GM21825 (cell line): Measurements from ENCODE around the gene MCC.
A peak's percentile ranks its signal among the peaks of the same experiment; 100 is the strongest.

ENCODE experiments used
- ATAC-seq: cut with Tn5 transposase; IDR thresholded peaks from one replicate; pipeline ENCODE4 v1.9.1; 2021; ENCODE audit warnings: mild to moderate bottlenecking, moderate library complexity; ENCODE audit not compliant: unreplicated experiment

MCC gene

DNA sequence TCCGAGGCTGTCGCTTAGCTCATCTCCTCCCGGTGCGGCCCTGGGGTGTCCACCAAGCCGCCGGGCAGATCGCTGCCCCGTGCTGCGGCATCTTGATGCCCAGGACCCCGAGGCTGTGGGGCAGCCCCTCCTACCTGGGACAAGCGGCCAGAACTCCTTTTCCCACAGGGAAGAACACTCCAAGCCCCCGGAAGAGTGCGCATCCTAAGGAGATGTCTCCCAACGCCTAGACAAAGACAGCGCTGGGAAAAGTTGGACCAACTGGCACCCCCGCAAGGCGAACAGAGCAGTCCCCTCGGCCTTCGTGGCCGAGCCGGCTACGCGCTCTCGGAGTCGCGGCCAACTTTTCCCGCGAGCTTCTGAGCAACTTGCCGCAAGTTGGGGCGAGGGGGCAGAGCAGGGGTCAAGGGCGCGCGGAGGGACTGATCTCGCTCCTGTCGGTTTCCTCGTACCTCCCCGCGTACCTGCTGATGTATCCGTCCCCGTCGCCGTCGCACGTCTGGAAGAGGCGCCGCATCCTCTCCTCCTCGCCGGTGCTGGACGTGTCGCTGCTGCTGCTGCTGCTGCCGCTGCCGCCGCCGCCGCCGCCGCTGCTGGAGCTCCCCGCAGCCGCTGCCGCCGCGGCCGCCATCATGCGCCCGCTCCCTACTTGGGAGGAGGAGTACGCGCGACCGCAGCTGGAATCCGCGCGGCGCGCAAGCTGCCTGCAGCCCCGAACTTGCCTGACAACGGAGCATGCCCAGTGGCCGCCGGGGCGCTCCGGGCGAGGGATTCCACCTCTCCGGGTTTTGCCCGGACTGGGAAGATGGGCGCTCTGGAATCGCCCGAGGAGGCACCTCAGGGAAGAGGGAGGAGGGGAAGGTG lies at the start of gene MCC:
Gene MCC (minus strand): TSS at position 673 of the 864 bp plus-strand sequence.
- no peak for ATAC-seq

DNA sequence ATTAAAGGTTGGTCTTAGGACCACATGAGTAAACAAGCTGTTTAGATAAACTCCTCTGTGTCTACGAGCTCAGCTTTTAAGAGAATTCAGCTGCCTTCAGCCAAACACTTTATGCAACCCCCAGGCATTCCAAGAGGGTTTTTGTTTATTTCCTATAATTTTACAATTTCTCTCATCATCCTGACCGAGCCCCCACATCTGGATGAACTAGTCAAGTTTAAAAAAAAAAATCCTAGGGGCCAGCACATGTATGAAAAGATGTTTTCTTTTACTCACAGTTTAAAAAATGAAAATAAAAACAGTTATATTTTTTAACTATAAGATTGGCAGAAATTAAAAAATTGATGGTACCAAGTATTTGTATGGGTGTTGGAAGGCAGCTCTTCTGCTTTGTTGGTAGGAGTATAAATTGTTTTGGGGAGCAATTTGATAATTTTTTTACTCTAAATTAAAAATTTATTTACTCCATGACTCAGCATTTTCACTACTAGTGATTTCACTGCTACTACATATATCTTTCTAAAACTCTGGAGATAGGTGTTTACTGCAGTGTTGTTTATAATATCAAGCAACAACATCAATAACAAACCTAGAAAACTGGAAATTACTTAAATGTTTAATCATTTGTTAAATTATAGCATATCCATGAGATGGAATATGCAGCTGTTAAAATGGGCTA lies 43.4 kb upstream of the MCC start:
- ATAC-seq: no peak

- no peak for ATAC-seq
Observed at GRCh38 chr5:113527746-113528145, 39.5 kb upstream of the MCC start.

GRCh38 chr5:113526421-113526820 lies 38.2 kb upstream of the MCC start:
- no peak for ATAC-seq

DNA sequence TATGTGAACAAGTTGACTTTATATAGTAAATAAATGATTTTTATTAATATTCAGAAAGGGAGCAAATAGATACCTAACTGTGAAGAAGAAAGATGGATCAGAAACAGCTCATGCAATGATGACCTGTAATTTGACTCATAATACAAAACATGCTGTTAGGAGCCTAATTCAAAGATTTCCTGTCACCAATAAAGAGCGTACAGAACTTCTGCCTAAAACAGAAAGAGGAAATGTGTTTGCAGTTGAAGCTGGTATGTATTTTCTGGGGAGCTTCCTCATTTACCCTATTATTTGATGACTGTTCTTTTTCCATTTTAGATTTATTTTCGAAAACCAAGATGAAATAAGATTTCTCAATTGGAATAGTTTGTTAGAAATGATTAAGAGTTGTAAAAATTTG lies 36.7 kb upstream of the MCC start:
- peak; percentile 69 for ATAC-seq

GRCh38 chr5:113523168-113523567 lies 34.9 kb upstream of the MCC start:
- ATAC-seq: no peak

GRCh38 chr5:113520899-113521298 lies 32.6 kb upstream of the MCC start:
- ATAC-seq: no peak

DNA sequence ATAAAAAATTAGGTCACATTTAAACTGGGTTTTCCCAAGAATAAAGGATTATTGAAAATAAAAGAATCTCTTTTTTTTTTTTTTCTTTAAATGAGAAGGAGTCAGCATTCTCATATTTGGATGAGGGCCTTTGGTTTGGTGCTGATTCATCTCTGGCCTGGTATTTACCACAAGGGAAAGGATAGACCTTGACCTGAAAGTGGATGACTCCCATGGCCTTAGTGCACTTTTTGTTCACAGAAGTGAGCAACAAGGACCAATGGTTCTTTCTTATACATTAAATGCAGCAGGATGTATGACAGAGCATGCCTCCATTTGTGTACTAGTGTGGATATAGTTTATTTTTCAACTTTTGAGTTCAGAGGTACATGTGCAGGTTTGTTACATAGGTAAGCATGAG lies 32.2 kb upstream of the MCC start:
- ATAC-seq: peak; percentile 58

- ATAC-seq: no peak
Observed at GRCh38 chr5:113519412-113519811, 31.2 kb upstream of the MCC start.

- no peak for ATAC-seq
Observed at GRCh38 chr5:113518884-113519283, 30.6 kb upstream of the MCC start.

DNA sequence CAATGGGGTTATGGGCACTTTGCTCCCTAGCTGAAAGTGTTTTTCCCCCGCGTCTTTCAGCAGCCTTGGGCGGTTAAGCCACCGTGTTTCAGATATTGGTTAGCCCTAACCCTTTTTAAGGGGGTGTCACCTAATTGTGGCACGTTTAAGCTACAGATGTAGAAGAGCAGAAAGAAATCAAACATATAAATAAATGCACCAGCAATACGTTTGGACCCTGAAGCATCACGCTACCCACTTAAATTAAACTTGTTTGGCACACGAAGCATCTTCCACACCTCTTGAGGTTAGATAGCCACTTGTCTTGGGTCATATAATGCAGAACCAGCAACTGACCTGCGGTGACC lies 26.0 kb upstream of the MCC start:
- no peak for ATAC-seq

DNA sequence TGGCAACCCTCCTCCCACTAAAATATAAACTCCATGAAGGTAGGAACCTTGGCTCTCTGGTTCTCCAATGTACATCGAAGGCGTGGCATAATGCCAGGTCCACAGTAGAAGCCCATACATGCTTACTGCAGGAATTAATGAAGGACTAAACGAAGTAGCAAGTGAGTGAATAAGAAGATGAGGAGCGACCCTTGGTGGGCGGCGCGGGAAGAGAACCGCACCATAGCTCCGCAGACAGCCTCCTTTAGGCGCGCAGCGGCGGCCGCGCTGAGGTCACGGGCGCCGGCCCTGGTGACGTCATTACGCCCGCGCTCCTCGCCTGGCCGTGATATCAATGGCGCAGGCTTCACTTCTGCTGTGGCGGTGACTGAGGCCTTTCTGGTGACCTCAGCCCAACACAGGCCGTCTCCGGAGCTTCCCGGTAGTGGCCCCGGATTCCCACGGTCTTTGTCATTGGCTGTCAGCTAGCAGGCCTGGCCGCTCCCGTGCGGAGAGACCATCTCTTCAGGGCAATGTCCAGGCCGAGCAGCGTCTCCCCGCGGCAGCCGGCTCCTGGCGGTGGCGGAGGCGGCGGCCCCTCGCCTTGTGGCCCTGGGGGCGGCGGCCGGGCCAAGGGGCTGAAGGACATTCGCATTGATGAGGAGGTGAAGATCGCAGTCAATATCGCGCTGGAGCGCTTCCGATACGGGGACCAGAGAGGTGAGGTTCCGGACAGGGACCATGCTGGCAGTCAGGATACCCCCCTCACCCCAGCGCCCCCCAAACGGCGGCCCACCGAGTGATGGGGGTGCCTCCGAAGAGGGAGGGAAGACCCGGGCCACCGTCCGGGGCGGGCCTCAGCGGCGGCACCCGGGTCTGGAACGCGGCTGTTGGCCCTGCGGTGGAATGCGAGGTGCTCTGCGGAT lies 25.4 kb upstream of the MCC start, which contains the start of gene YTHDC2:
Gene YTHDC2 (plus strand): TSS at position 311 of the 905 bp plus-strand sequence. CDS start 202 bp downstream, at position 513.
- peak; percentile 99 for ATAC-seq

- ATAC-seq: no peak
Observed at GRCh38 chr5:113512341-113512740, 24.1 kb upstream of the MCC start.

- no peak for ATAC-seq
Observed at GRCh38 chr5:113510836-113511451, 22.7 kb upstream of the MCC start.

- ATAC-seq: no peak
Observed at GRCh38 chr5:113508756-113509155, 20.5 kb upstream of the MCC start.

DNA sequence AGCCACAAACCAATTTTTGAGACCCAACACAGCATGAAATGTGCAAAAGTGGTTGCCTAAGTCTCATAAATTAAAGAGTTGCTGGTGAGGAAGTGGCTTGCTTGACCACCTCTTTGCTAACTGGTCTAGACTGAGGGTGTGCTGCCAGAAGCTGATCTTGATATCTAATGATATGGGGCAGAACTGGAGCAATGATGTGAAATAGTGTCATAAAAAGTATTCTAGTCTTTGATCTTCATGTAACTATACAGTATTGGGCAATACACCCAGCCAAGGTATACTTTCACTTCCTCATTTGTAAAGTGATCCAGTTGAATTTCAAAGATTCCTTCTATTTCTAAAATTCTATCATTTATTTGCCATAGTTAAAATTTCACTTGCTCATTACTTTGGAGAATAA lies 19.3 kb upstream of the MCC start:
- ATAC-seq: no peak

GRCh38 chr5:113505181-113505580 lies 16.9 kb upstream of the MCC start:
- no peak for ATAC-seq

GRCh38 chr5:113503146-113503545 lies 14.9 kb upstream of the MCC start:
- no peak for ATAC-seq

DNA sequence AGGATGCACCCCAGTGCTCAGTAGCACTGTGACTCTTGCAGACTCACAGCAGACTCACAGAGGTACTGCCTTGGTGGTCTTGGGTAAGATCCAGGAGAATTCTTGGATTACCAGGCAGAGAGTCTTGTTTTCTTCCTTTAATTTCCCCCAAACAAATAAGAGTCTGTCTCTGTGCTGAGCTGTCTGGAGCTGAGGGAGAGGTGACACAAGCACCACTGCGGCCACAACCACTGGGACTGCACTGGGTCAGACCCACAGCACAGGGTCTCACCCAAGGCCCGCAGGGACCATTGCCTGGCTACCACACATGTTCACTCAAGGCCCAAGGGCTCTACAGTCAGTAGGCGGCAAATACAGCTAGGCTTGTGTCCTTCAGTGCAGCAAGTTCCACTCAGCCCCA lies 13.8 kb upstream of the MCC start:
- ATAC-seq: no peak

- no peak for ATAC-seq
Observed at GRCh38 chr5:113495422-113495841, 7.2 kb upstream of the MCC start.

DNA sequence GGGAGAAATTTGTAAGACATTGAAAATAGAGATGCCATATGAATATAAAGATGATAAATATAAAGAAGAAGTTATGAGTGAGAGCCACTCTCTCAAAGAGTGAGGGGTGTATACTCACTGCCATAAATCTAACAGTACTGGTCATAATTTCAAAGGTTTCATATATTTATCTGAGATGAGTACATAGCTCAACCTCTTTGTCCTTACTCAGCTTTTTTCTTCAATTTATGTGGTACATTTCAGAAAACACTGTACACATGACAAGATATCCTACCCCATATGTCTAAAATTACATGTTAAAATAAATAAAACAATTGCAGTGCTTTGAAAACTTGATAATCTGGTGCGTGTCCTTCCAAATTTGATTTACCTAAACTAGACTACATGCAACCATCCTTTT lies 5.2 kb upstream of the MCC start:
- no peak for ATAC-seq
